Caco-2 (cell line): ENCODE results near the gene MAP4K4. TPM values are rescaled to one million over a fixed set of nuclear protein-coding genes. Genes with fewer than 3 reads are reported as not detected.
A peak's percentile ranks its signal among the peaks of the same experiment; 100 is the strongest.

Source experiments
- BruUV-seq: library from RNA; stranded (reverse); fragments of 400-500 nt; replicated peaks from 2 replicates; lab custom pipeline; 2021; lab: Mats Ljungman, UMichigan
- CTCF ChIA-PET: fragments of 300-600 bp; sonication (Branson Sonifier 250); formaldehyde crosslinking; loops from one replicate; lab custom pipeline; 2022; ENCODE audit warnings: antibody characterized with exemption; lab: Charles Lee
- POLR2A ChIA-PET: fragments of 300-600 bp; sonication (Branson Sonifier 250); formaldehyde crosslinking; loops from one replicate; lab custom pipeline; 2022; ENCODE audit warnings: antibody characterized with exemption; lab: Charles Lee
- DNase-seq, 2 experiments: peaks; one replicate each; pipeline versions ENCODE4 v3.0.0 to v3.0.0-alpha.2; 2020 to 2022
- H3K27me3 ChIP-seq: replicated peaks from 2 replicates; pipeline ENCODE4 v1.6.0; 2011; ENCODE audit warnings: low read length; ENCODE audit not compliant: control insufficient read depth, insufficient read depth
- H3K36me3 ChIP-seq: 2 replicates; pipeline ENCODE4 v1.5.1; 2011; ENCODE audit warnings: low read length; ENCODE audit not compliant: control insufficient read depth, insufficient read depth
- H3K4me1 ChIP-seq: fragments of 250-450 bp; sonication (Bioruptor Pico); 2 replicates; pipeline ENCODE4 v1.5.1; 2020; ENCODE audit warnings: mild to moderate bottlenecking
- H3K4me3 ChIP-seq: 2 replicates; pipeline ENCODE4 v1.5.1; 2011; ENCODE audit warnings: low read depth, mild to moderate bottlenecking, control low read depth, low read length
- H3K9me3 ChIP-seq: fragments of 250-450 bp; sonication (Bioruptor Pico); 2 replicates; pipeline ENCODE4 v1.5.1; 2020; ENCODE audit warnings: mild to moderate bottlenecking, moderate library complexity
- H3K27ac Mint-ChIP-seq: one replicate; pipeline ENCODE4 v1.8.0; 2022; ENCODE audit warnings: mixed read lengths; ENCODE audit not compliant: unreplicated experiment
- H3K27me3 Mint-ChIP-seq: one replicate; pipeline ENCODE4 v1.8.0; 2022; ENCODE audit warnings: mixed read lengths; ENCODE audit not compliant: insufficient read depth, unreplicated experiment
- H3K36me3 Mint-ChIP-seq: one replicate; pipeline ENCODE4 v1.8.0; 2022; ENCODE audit warnings: mild to moderate bottlenecking, mixed read lengths; ENCODE audit not compliant: insufficient read depth, unreplicated experiment
- H3K4me1 Mint-ChIP-seq: one replicate; pipeline ENCODE4 v1.8.0; 2022; ENCODE audit warnings: low read depth, mixed read lengths; ENCODE audit not compliant: unreplicated experiment
- H3K4me3 Mint-ChIP-seq: one replicate; pipeline ENCODE4 v1.8.0; 2022; ENCODE audit warnings: mild to moderate bottlenecking, moderate library complexity, mixed read lengths; ENCODE audit not compliant: unreplicated experiment
- H3K9me3 Mint-ChIP-seq: one replicate; pipeline ENCODE4 v1.8.0; 2022; ENCODE audit warnings: mixed read lengths; ENCODE audit not compliant: unreplicated experiment
- CTCF ChIP-seq, 2 experiments: fragments of 200-600 bp in 1 of 2; IDR thresholded peaks; 1 replicate in 1 of 2; 2 replicates in 1 of 2; pipeline versions ENCODE4 v1.5.1 to v1.8.0; 2011 to 2022; ENCODE audit warnings: antibody characterized with exemption in 1 of 2, control low read depth in 1 of 2, inconsistent platforms in 1 of 2, low read depth in 1 of 2, low read length in 1 of 2, mild to moderate bottlenecking in 1 of 2, moderate library complexity in 1 of 2; ENCODE audit not compliant: insufficient read depth in 1 of 2, severe bottlenecking in 1 of 2, unreplicated experiment in 1 of 2
- intact Hi-C: fragments of 100-400 bp; cut with micrococcal nuclease; formaldehyde crosslinking; loops from one replicate; pipeline ENCODE4 v1.10.0; 2022; ENCODE audit not compliant: unreplicated experiment
- total RNA-seq: library from RNA; stranded (reverse); gene quantifications from 2 replicates; pipeline ENCODE4 v1.2.3, GENCODE V29; 2022

MAP4K4 gene
- total RNA-seq, 1 experiment from 2014 or later, result 257 TPM

- Mint-ChIP-seq H3K4me3 (no peak overlapping the region), H3K27me3 (no peaks in the 10 kb centered on the region), H3K9me3 (no peaks in the 10 kb centered on the region), H3K4me1 (peaks cover 21% of the 10 kb centered on the region), H3K36me3 (peaks cover 86% of the 10 kb centered on the region), H3K27ac (no peak overlapping the region)
- no peaks in the 10 kb centered on the region for H3K9me3 ChIP-seq
- BruUV-seq, result no TSS peak
- H3K4me1 ChIP-seq, result peaks cover 13% of the 10 kb centered on the region
- no peak for TF ChIP-seq CTCF (IDR thresholded peaks at IDR 0.05; ENCODE audit: insufficient read depth in 1 of 2, low read depth in 1 of 2, low read length in 1 of 2, severe bottlenecking in 1 of 2, unreplicated experiment in 1 of 2)
- ChIA-PET CTCF (no interaction called here), POLR2A (no interaction called here)
- no peaks in the 10 kb centered on the region for H3K36me3 ChIP-seq
- H3K27me3 ChIP-seq, result no peaks in the 10 kb centered on the region
- no peak overlapping the region for H3K4me3 ChIP-seq
- no peak for DNase-seq
- intact Hi-C loops, result no loop called here
Observed at GRCh38 chr2:101833890-101834523, 136.5 kb downstream of the MAP4K4 start.

- Histone ChIP-seq H3K4me3 (no peak overlapping the region), H3K36me3 (no peaks in the 10 kb centered on the region), H3K27me3 (no peaks in the 10 kb centered on the region), H3K4me1 (no peaks in the 10 kb centered on the region), H3K9me3 (no peaks in the 10 kb centered on the region)
- H3K4me3 Mint-ChIP-seq, result no peak overlapping the region
- H3K27me3 Mint-ChIP-seq, result no peaks in the 10 kb centered on the region
- TF ChIP-seq CTCF (IDR thresholded peaks at IDR 0.05; ENCODE audit: insufficient read depth in 1 of 2, low read depth in 1 of 2, low read length in 1 of 2, severe bottlenecking in 1 of 2, unreplicated experiment in 1 of 2), result no peak
- H3K9me3 Mint-ChIP-seq, result no peaks in the 10 kb centered on the region
- H3K4me1 Mint-ChIP-seq, result no peaks in the 10 kb centered on the region
- CTCF ChIA-PET, result no interaction called here
- H3K36me3 Mint-ChIP-seq, result peaks cover 87% of the 10 kb centered on the region
- intact Hi-C loops, result no loop called here
- no TSS peak for BruUV-seq
- no peak overlapping the region for H3K27ac Mint-ChIP-seq
- DNase-seq, result no peak
- POLR2A ChIA-PET, result no interaction called here
Observed at GRCh38 chr2:101837354-101837753, 139.8 kb downstream of the MAP4K4 start.

GRCh38 chr2:101841679-101842327 is 144.3 kb downstream of the MAP4K4 start:
- Mint-ChIP-seq H3K4me3 (no peak overlapping the region), H3K4me1 (peaks cover 14% of the 10 kb centered on the region), H3K9me3 (no peaks in the 10 kb centered on the region), H3K27me3 (no peaks in the 10 kb centered on the region), H3K36me3 (peaks cover 96% of the 10 kb centered on the region), H3K27ac (peak overlapping the region; percentile 3)
- H3K4me3 ChIP-seq, result no peak overlapping the region
- TF ChIP-seq CTCF (IDR thresholded peaks at IDR 0.05; ENCODE audit: insufficient read depth in 1 of 2, low read depth in 1 of 2, low read length in 1 of 2, severe bottlenecking in 1 of 2, unreplicated experiment in 1 of 2), result no peak
- no peak for DNase-seq
- BruUV-seq, result no TSS peak
- no peaks in the 10 kb centered on the region for H3K4me1 ChIP-seq
- ChIA-PET POLR2A (no interaction called here), CTCF (interaction anchor here (0.7 kb wide), 1 partner anchor 23 kb away, joined by 4 read pairs; no protein-coding TSS in a partner anchor)
- H3K9me3 ChIP-seq, result no peaks in the 10 kb centered on the region
- intact Hi-C loops, result no loop called here
- H3K27me3 ChIP-seq, result no peaks in the 10 kb centered on the region
- H3K36me3 ChIP-seq, result peaks cover 2% of the 10 kb centered on the region; the same call in 1 of the 2 replicates
